ENCODE measurements around the gene LAMP2. TPM values are rescaled to one million over a fixed set of nuclear protein-coding genes. Genes with fewer than 3 reads are reported as not detected.

Gene LAMP2
- total RNA-seq, 6 experiments from 2014 or later = 95.6 to 124 (median 114) TPM

DNA sequence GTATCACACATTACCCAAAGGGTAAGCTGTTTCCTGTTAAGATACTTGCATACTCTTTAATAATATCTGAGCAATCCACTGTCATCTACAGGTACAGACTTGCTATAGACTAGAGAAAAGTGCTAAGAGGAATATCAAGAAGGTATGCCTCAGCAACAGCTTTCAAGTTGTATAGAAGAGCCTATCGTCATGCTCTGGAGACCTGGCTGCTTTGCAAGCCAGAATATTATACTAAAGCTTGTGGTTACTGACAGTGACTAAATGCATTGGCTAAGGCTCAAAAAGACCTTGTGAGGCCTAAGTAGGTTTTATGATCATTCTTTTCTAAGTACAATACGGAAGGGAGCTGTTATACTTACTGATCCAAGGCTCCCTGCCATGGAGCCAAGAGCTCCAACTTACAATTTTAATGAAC is 11.3 kb downstream of the LAMP2 start:
- TF ChIP-seq, protein P1, sequence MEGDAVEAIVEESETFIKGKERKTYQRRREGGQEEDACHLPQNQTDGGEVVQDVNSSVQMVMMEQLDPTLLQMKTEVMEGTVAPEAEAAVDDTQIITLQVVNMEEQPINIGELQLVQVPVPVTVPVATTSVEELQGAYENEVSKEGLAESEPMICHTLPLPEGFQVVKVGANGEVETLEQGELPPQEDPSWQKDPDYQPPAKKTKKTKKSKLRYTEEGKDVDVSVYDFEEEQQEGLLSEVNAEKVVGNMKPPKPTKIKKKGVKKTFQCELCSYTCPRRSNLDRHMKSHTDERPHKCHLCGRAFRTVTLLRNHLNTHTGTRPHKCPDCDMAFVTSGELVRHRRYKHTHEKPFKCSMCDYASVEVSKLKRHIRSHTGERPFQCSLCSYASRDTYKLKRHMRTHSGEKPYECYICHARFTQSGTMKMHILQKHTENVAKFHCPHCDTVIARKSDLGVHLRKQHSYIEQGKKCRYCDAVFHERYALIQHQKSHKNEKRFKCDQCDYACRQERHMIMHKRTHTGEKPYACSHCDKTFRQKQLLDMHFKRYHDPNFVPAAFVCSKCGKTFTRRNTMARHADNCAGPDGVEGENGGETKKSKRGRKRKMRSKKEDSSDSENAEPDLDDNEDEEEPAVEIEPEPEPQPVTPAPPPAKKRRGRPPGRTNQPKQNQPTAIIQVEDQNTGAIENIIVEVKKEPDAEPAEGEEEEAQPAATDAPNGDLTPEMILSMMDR (IDR thresholded peaks at IDR 0.05) = no peak
- H3K4me1 Mint-ChIP-seq (ENCODE audit: low read depth) = peaks cover 47% of the 10 kb centered on the region
- H3K4me3 Mint-ChIP-seq = no peak overlapping the region; the same call in 1 of the 2 replicates
- H3K9me3 Mint-ChIP-seq = no peaks in the 10 kb centered on the region
- H3K27me3 Mint-ChIP-seq (ENCODE audit: insufficient read depth) = no peaks in the 10 kb centered on the region
- peaks cover 5% of the 10 kb centered on the region; the same call in 1 of the 2 replicates for H3K36me3 Mint-ChIP-seq (ENCODE audit: low read depth)
- H3K27ac Mint-ChIP-seq = peak overlapping the region; percentile 62
- DNase-seq = peak; percentile 74

DNA sequence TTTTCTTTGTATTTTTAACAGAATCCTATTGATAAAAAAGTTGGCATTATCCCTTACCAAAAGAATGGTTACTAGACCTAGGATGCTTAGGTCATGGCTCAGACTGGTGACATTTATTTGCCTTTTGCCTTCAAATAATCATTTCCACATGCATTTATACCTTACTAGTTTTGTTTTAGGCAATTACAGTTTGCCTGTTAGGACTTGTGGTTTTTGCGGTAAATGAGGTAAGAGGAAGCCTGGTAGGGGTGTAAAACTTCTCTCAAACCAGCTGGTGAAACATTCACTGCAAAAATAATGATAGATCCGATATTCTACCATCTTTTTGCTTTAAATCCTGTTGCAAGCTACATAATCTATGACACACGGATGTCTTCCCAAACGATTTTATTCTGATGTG is 12.1 kb downstream of the LAMP2 start:
- peak; percentile 7 for DNase-seq
- H3K4me1 Mint-ChIP-seq (ENCODE audit: low read depth) = peaks cover 54% of the 10 kb centered on the region
- peaks cover 5% of the 10 kb centered on the region; the same call in 1 of the 2 replicates for H3K36me3 Mint-ChIP-seq (ENCODE audit: low read depth)
- no peaks in the 10 kb centered on the region for H3K9me3 Mint-ChIP-seq
- H3K4me3 Mint-ChIP-seq = no peak overlapping the region; the same call in 1 of the 2 replicates
- H3K27me3 Mint-ChIP-seq (ENCODE audit: insufficient read depth) = no peaks in the 10 kb centered on the region
- TF ChIP-seq, protein P1 (IDR thresholded peaks at IDR 0.05) = no peak
- H3K27ac Mint-ChIP-seq = peak overlapping the region; percentile 53; the same call in 1 of the 2 replicates

DNA sequence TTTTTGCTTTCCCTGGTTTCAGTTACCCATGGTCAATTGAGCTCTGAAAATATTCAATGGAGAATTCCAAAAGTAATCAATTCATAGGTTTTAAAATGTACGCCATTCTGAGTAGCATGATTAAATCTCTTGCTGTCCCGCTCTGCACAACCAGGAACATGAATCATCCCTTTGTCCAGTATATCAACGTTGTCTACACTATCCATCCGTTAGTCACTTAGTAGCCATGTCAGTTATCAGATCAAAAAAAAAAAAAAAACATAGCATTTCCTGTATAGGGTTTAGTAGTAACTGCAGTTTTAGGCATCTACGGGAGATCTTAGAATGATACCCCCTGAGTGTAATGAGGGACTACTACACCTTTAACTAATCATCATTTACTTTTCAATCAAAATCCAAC is 15.1 kb downstream of the LAMP2 start:
- H3K27me3 Mint-ChIP-seq (ENCODE audit: insufficient read depth) = no peaks in the 10 kb centered on the region
- peak overlapping the region; percentile 71 for H3K27ac Mint-ChIP-seq
- H3K4me1 Mint-ChIP-seq (ENCODE audit: low read depth) = peaks cover 46% of the 10 kb centered on the region
- peaks cover 5% of the 10 kb centered on the region; the same call in 1 of the 2 replicates for H3K36me3 Mint-ChIP-seq (ENCODE audit: low read depth)
- H3K4me3 Mint-ChIP-seq = peak overlapping the region; percentile 59
- H3K9me3 Mint-ChIP-seq = no peaks in the 10 kb centered on the region
- TF ChIP-seq, protein P1 (IDR thresholded peaks at IDR 0.05) = no peak
- peak; percentile 55 for DNase-seq

DNA sequence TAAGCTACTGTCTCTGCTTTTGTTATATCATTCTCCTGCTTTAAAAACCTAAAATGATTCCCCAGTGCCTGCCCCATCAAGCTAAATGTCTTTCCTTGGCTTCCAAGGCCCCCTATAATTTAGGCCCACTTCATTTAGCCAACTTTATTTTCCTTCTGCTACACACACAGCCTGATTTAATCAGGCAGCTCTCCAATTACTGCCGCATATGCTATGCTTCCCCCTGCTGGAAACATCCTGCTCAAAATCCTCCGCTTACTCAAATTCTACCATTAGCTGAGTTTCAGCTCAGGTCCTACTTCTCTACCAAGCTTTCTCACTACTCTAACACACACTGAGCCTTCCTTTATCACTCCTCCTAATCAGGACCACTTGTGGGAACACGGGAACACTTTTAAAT is 17.0 kb downstream of the LAMP2 start:
- TF ChIP-seq, protein P1 (IDR thresholded peaks at IDR 0.05) = peak; percentile 66
- peaks cover 5% of the 10 kb centered on the region; the same call in 1 of the 2 replicates for H3K36me3 Mint-ChIP-seq (ENCODE audit: low read depth)
- H3K9me3 Mint-ChIP-seq = no peaks in the 10 kb centered on the region
- no peaks in the 10 kb centered on the region for H3K27me3 Mint-ChIP-seq (ENCODE audit: insufficient read depth)
- peak overlapping the region; percentile 24; the same call in 1 of the 2 replicates for H3K27ac Mint-ChIP-seq
- H3K4me3 Mint-ChIP-seq = no peak overlapping the region
- peak; percentile 38 for DNase-seq
- peaks cover 29% of the 10 kb centered on the region for H3K4me1 Mint-ChIP-seq (ENCODE audit: low read depth)

DNA sequence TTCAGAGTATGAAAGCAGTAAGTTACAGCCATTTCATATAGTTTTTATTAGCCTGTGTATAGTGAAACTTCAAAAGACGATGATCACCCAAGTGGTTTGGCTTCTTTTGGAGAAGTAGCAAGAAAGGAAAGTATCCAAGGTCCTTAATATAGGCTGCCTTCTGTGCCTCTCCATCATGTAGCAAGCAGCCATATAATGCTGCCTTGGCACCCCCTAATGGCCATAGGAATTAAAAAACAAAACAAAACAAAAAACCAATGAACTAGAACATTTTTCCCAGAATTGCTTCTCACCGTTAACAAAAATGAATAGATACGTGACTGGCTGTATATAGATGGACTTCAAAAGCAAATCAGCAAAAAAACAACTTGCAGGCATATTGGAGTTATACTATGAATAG is 18.9 kb downstream of the LAMP2 start:
- Mint-ChIP-seq H3K36me3 (ENCODE audit: low read depth) (peaks cover 14% of the 10 kb centered on the region; the same call in 1 of the 2 replicates), H3K4me3 (no peak overlapping the region), H3K9me3 (no peaks in the 10 kb centered on the region), H3K4me1 (ENCODE audit: low read depth) (peaks cover 35% of the 10 kb centered on the region), H3K27me3 (ENCODE audit: insufficient read depth) (no peaks in the 10 kb centered on the region), H3K27ac (no peak overlapping the region)
- TF ChIP-seq, protein P1 (IDR thresholded peaks at IDR 0.05) = peak; percentile 42
- DNase-seq = no peak
